Mesendoderm (in vitro differentiated cells): Measurements from ENCODE around the gene GPR61.

ENCODE experiments used
- DNase-seq: peaks from one replicate; pipeline ENCODE4 v3.0.0; 2013
- H2AK5ac ChIP-seq: 2 replicates; pipeline ENCODE4 v1.6.1; 2013; ENCODE audit warnings: low read length, inconsistent platforms
- H2BK120ac ChIP-seq: 2 replicates; pipeline ENCODE4 v1.6.1; 2013; ENCODE audit warnings: low read depth, mild to moderate bottlenecking, low read length, moderate library complexity, mixed read lengths
- H2BK15ac ChIP-seq: replicated peaks from 2 replicates; pipeline ENCODE4 v1.6.1; 2013; ENCODE audit warnings: low read depth, mild to moderate bottlenecking, moderate library complexity
- H2BK5ac ChIP-seq: 2 replicates; pipeline ENCODE4 v1.6.1; 2013; ENCODE audit warnings: low read length, inconsistent platforms
- H3K18ac ChIP-seq: 2 replicates; pipeline ENCODE4 v1.6.1; 2013; ENCODE audit warnings: mild to moderate bottlenecking, low read length, mixed read lengths
- H3K23ac ChIP-seq: one replicate; pipeline ENCODE4 v1.6.1; 2013; ENCODE audit warnings: low read length
- H3K27ac ChIP-seq: 2 replicates; pipeline ENCODE4 v1.5.1; 2013; ENCODE audit warnings: low read depth, mild to moderate bottlenecking, inconsistent platforms, low read length, moderate library complexity
- H3K27me3 ChIP-seq: 2 replicates; pipeline ENCODE4 v1.6.1; 2013; ENCODE audit warnings: low read length, control low read depth, mild to moderate bottlenecking, inconsistent platforms; ENCODE audit not compliant: insufficient read depth, poor library complexity
- H3K36me3 ChIP-seq: 2 replicates; pipeline ENCODE4 v1.6.1; 2013; ENCODE audit warnings: low read length, inconsistent platforms; ENCODE audit not compliant: control insufficient read depth, insufficient read depth
- H3K4ac ChIP-seq: one replicate; pipeline ENCODE4 v1.6.1; 2013; ENCODE audit warnings: low read depth, mild to moderate bottlenecking, low read length, moderate library complexity
- H3K4me1 ChIP-seq: 2 replicates; pipeline ENCODE4 v1.6.1; 2013; ENCODE audit warnings: low read depth, low read length, inconsistent platforms; ENCODE audit not compliant: control insufficient read depth
- H3K4me2 ChIP-seq: 2 replicates; pipeline ENCODE4 v1.6.1; 2013; ENCODE audit warnings: low read length
- H3K4me3 ChIP-seq: 2 replicates; pipeline ENCODE4 v1.5.1; 2013; ENCODE audit warnings: mild to moderate bottlenecking, low read length
- H3K56ac ChIP-seq: one replicate; pipeline ENCODE4 v1.6.1; 2013; ENCODE audit warnings: low read length
- H3K79me1 ChIP-seq: 2 replicates; pipeline ENCODE4 v1.6.1; 2013; ENCODE audit warnings: low read length, inconsistent platforms
- H3K79me2 ChIP-seq: 2 replicates; pipeline ENCODE4 v1.6.1; 2013; ENCODE audit warnings: mild to moderate bottlenecking, low read length; ENCODE audit not compliant: control insufficient read depth, insufficient read depth
- H3K9ac ChIP-seq: 2 replicates; pipeline ENCODE4 v1.6.1; 2013; ENCODE audit warnings: low read length, inconsistent platforms
- H4K5ac ChIP-seq: one replicate; pipeline ENCODE4 v1.6.1; 2013; ENCODE audit warnings: low read length
- H4K8ac ChIP-seq: one replicate; pipeline ENCODE4 v1.6.1; 2013; ENCODE audit warnings: low read depth, mild to moderate bottlenecking, control low read depth, low read length, moderate library complexity
- whole genome bisulfite sequencing: extraction: QIAGEN DNeasy Blood & Tissue Kit; methylation state at CpG from one replicate; pipeline ENCODE4 v1.1.7; 2013; ENCODE audit warnings: low lambda C conversion rate, missing lambda C conversion rate; ENCODE audit not compliant: insufficient coverage; ENCODE audit errors: extremely low coverage; 5-methylcytosine and 5-hydroxymethylcytosine counted together

Gene GPR61

GRCh38 chr1:109541102-109541501 is 1.4 kb downstream of the GPR61 start:
- H3K9ac ChIP-seq, result no peak overlapping the region
- H3K4me3 ChIP-seq, result no peak overlapping the region
- H3K4me2 ChIP-seq, result no peak overlapping the region
- H2BK15ac ChIP-seq, result no peak overlapping the region
- H2BK5ac ChIP-seq, result no peak overlapping the region
- no peak overlapping the region for H3K27ac ChIP-seq
- no peak overlapping the region for H3K18ac ChIP-seq
- H3K4ac ChIP-seq, result no peak overlapping the region
- H3K23ac ChIP-seq, result no peak overlapping the region
- H3K79me1 ChIP-seq, result no peaks in the 10 kb centered on the region
- H4K8ac ChIP-seq, result no peak overlapping the region
- no peaks in the 10 kb centered on the region for H3K27me3 ChIP-seq
- no peak for DNase-seq
- no peaks in the 10 kb centered on the region for H3K4me1 ChIP-seq
- H3K36me3 ChIP-seq, result no peaks in the 10 kb centered on the region
- H3K79me2 ChIP-seq, result no peaks in the 10 kb centered on the region
- no peak overlapping the region for H2BK120ac ChIP-seq
- no CpG with 5 or more reads among the region's 3 CpGs for WGBS
- no peak overlapping the region for H4K5ac ChIP-seq
- no peak overlapping the region for H2AK5ac ChIP-seq
- H3K56ac ChIP-seq, result no peak overlapping the region

- no peak for DNase-seq
- H3K9ac ChIP-seq, result no peak overlapping the region
- no peak overlapping the region for H4K8ac ChIP-seq
Measured at GRCh38 chr1:109542657-109543056, 3.0 kb downstream of the GPR61 start.

GRCh38 chr1:109543283-109543987 is 3.8 kb downstream of the GPR61 start:
- no peak overlapping the region for H3K18ac ChIP-seq
- H3K4ac ChIP-seq, result no peak overlapping the region
- H4K8ac ChIP-seq, result no peak overlapping the region
- no peak overlapping the region for H2BK5ac ChIP-seq
- H3K23ac ChIP-seq, result no peak overlapping the region
- no peaks in the 10 kb centered on the region for H3K79me2 ChIP-seq
- H3K36me3 ChIP-seq, result no peaks in the 10 kb centered on the region
- H3K4me3 ChIP-seq, result no peak overlapping the region
- H2BK15ac ChIP-seq, result no peak overlapping the region
- no peak overlapping the region for H3K9ac ChIP-seq
- H3K4me1 ChIP-seq, result no peaks in the 10 kb centered on the region
- no peak for DNase-seq
- H3K4me2 ChIP-seq, result no peak overlapping the region
- H2AK5ac ChIP-seq, result no peak overlapping the region
- H3K79me1 ChIP-seq, result no peaks in the 10 kb centered on the region
- no CpG with 5 or more reads among the region's 24 CpGs for WGBS
- no peaks in the 10 kb centered on the region for H3K27me3 ChIP-seq
- no peak overlapping the region for H3K27ac ChIP-seq
- no peak overlapping the region for H3K56ac ChIP-seq
- H4K5ac ChIP-seq, result no peak overlapping the region
- no peak overlapping the region for H2BK120ac ChIP-seq

More at GRCh38 chr1:109542657-109543056, 3.0 kb downstream of the GPR61 start:
- Histone ChIP-seq H3K27ac (no peak overlapping the region), H3K4ac (no peak overlapping the region), H2BK15ac (no peak overlapping the region), H3K79me1 (no peaks in the 10 kb centered on the region), H3K18ac (no peak overlapping the region), H2AK5ac (no peak overlapping the region), H3K4me1 (no peaks in the 10 kb centered on the region), H3K27me3 (no peaks in the 10 kb centered on the region), H3K4me2 (no peak overlapping the region), H4K5ac (no peak overlapping the region), H2BK120ac (no peak overlapping the region), H3K79me2 (no peaks in the 10 kb centered on the region), H3K4me3 (no peak overlapping the region), H3K56ac (no peak overlapping the region), H3K23ac (no peak overlapping the region), H3K36me3 (no peaks in the 10 kb centered on the region), H2BK5ac (no peak overlapping the region)
- whole genome bisulfite sequencing, result no CpG with 5 or more reads among the region's 10 CpGs

- Histone ChIP-seq H3K18ac (no peak overlapping the region), H3K27ac (no peak overlapping the region), H2BK5ac (no peak overlapping the region), H2BK120ac (no peak overlapping the region), H3K79me1 (no peaks in the 10 kb centered on the region), H3K23ac (no peak overlapping the region), H3K56ac (no peak overlapping the region), H3K79me2 (peaks cover 7% of the 10 kb centered on the region), H3K4ac (no peak overlapping the region), H4K8ac (no peak overlapping the region), H3K4me2 (no peak overlapping the region), H2BK15ac (no peak overlapping the region), H3K36me3 (no peaks in the 10 kb centered on the region), H4K5ac (no peak overlapping the region), H3K4me3 (no peak overlapping the region), H3K4me1 (no peaks in the 10 kb centered on the region), H3K9ac (no peak overlapping the region), H3K27me3 (no peaks in the 10 kb centered on the region), H2AK5ac (no peak overlapping the region)
- WGBS, result no CpG with 5 or more reads among the region's 14 CpGs
- peak; percentile 35 for DNase-seq
Measured at GRCh38 chr1:109543988-109544735, 4.5 kb downstream of the GPR61 start.

GRCh38 chr1:109546311-109547109 is 6.8 kb downstream of the GPR61 start:
- Histone ChIP-seq H2AK5ac (peak overlapping the region; percentile 32), H3K9ac (peak overlapping the region; percentile 56), H3K4me3 (no peak overlapping the region), H2BK5ac (no peak overlapping the region), H3K56ac (peak overlapping the region; percentile 61), H3K27me3 (no peaks in the 10 kb centered on the region), H3K79me1 (peaks cover 2% of the 10 kb centered on the region), H3K36me3 (no peaks in the 10 kb centered on the region), H2BK120ac (peak overlapping the region; percentile 52), H3K4me1 (no peaks in the 10 kb centered on the region), H3K18ac (no peak overlapping the region), H2BK15ac (no peak overlapping the region), H4K5ac (peak overlapping the region; percentile 33), H4K8ac (no peak overlapping the region), H3K27ac (no peak overlapping the region), H3K4ac (no peak overlapping the region), H3K4me2 (no peak overlapping the region), H3K79me2 (peaks cover 24% of the 10 kb centered on the region), H3K23ac (no peak overlapping the region)
- WGBS, result no CpG with 5 or more reads among the region's 5 CpGs
- peak; percentile 91 for DNase-seq
